Measurements from ENCODE around the gene DDO. TPM values are rescaled to one million over a fixed set of nuclear protein-coding genes. Genes with fewer than 3 reads are reported as not detected.
A peak's percentile ranks its signal among the peaks of the same experiment; 100 is the strongest.

DDO gene
- total RNA-seq (2014; rRNA removed; shearing (Covaris generic)), result 16.5 and 24.7 TPM in 2 replicates

GRCh38 chr6:110415086-110415916, at the start of gene DDO:
TSS of gene DDO (minus strand) at chr6:110415575. CDS start at chr6:110413462, 2,113 bp downstream.
- peak; percentile 94 for DNase-seq (ENCODE audit: low read depth)

GRCh38 chr6:110462884-110463481, 47.6 kb upstream of the DDO start:
- peak; percentile 12 for DNase-seq (ENCODE audit: low read depth)

- no peak for DNase-seq (ENCODE audit: low read depth)
Measured at GRCh38 chr6:110461376-110461775, 46.0 kb upstream of the DDO start.

- no peak for DNase-seq (ENCODE audit: low read depth)
Measured at GRCh38 chr6:110459137-110459536, 43.8 kb upstream of the DDO start.

- DNase-seq (ENCODE audit: low read depth), result no peak
Measured at GRCh38 chr6:110458476-110458875, 43.1 kb upstream of the DDO start.

GRCh38 chr6:110457567-110458175, 42.3 kb upstream of the DDO start:
- DNase-seq (ENCODE audit: low read depth), result peak; percentile 73

GRCh38 chr6:110456694-110457093, 41.3 kb upstream of the DDO start:
- DNase-seq (ENCODE audit: low read depth), result peak; percentile 79

- DNase-seq (ENCODE audit: low read depth), result no peak
Measured at GRCh38 chr6:110449541-110449895, 34.1 kb upstream of the DDO start.

- DNase-seq (ENCODE audit: low read depth), result no peak
Measured at GRCh38 chr6:110448846-110449540, 33.6 kb upstream of the DDO start.

GRCh38 chr6:110447761-110448160, 32.4 kb upstream of the DDO start:
- no peak for DNase-seq (ENCODE audit: low read depth)

- DNase-seq (ENCODE audit: low read depth), result no peak
Measured at GRCh38 chr6:110446405-110446804, 31.0 kb upstream of the DDO start.

GRCh38 chr6:110440026-110440425, 24.7 kb upstream of the DDO start:
- no peak for DNase-seq (ENCODE audit: low read depth)

- no peak for DNase-seq (ENCODE audit: low read depth)
Measured at GRCh38 chr6:110439356-110439755, 24.0 kb upstream of the DDO start.

GRCh38 chr6:110434961-110435602, 19.7 kb upstream of the DDO start:
- no peak for DNase-seq (ENCODE audit: low read depth)

GRCh38 chr6:110432285-110432900, 17.0 kb upstream of the DDO start:
- DNase-seq (ENCODE audit: low read depth), result no peak

- no peak for DNase-seq (ENCODE audit: low read depth)
Measured at GRCh38 chr6:110430741-110431140, 15.4 kb upstream of the DDO start.

- peak; percentile 16 for DNase-seq (ENCODE audit: low read depth)
Measured at GRCh38 chr6:110430236-110430635, 14.9 kb upstream of the DDO start.

- no peak for DNase-seq (ENCODE audit: low read depth)
Measured at GRCh38 chr6:110428153-110428552, 12.8 kb upstream of the DDO start.

GRCh38 chr6:110425816-110426215, 10.4 kb upstream of the DDO start:
- DNase-seq (ENCODE audit: low read depth), result no peak

GRCh38 chr6:110422444-110422822, 7.1 kb upstream of the DDO start:
- DNase-seq (ENCODE audit: low read depth), result no peak

- DNase-seq (ENCODE audit: low read depth), result no peak
Measured at GRCh38 chr6:110421749-110422443, 6.5 kb upstream of the DDO start.

Measured in M059J (cell line).